ENCODE results near the gene EIF2AK2.
A peak's percentile ranks its signal among the peaks of the same experiment; 100 is the strongest.

Gene EIF2AK2

DNA sequence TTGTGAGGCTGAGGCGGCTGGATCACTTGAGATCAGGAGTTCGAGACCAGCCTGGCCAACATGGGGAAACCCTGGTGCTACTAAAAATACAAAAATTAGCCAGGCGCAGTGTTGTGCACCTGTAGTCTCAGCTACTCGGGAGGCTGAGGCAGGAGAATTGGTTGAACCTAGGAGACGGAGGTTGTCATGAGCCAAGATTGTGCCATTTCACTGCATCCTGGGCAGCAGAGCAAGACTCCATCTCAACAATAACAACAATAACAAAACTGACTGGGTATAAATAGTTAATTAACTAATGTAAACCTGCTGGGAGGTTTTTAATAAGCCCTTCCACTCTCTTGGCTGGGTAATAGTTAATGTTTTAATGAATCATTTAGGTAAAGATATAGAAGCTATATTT lies 23.9 kb upstream of the EIF2AK2 start:
- no peak for TF ChIP-seq CTCF (IDR thresholded peaks at IDR 0.05)

GRCh38 chr2:37180006-37180639 lies 23.3 kb upstream of the EIF2AK2 start:
- no peak for TF ChIP-seq CTCF (IDR thresholded peaks at IDR 0.05)

DNA sequence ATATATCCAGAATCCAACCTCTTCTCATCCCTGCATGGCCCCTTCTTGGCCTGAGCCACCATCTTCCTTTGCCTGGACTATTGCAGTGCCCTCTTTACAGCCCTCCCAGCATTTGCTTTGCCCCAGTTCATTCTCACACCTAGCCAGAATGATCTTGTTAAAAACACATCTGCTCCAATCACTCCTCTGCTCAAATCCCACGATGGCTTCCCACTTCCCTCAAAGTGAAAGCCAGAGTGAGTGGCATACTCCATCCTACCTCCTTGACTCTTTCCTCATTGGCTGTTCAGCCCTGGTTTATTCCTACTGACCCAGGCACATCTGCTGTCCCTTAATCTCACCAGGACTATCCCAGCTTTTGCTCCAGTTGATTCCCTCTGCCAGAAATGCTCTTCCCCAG lies 17.0 kb upstream of the EIF2AK2 start:
- TF ChIP-seq CTCF (IDR thresholded peaks at IDR 0.05) = no peak

- TF ChIP-seq CTCF (IDR thresholded peaks at IDR 0.05) = no peak
Measured at GRCh38 chr2:37171624-37171950, 14.8 kb upstream of the EIF2AK2 start.

DNA sequence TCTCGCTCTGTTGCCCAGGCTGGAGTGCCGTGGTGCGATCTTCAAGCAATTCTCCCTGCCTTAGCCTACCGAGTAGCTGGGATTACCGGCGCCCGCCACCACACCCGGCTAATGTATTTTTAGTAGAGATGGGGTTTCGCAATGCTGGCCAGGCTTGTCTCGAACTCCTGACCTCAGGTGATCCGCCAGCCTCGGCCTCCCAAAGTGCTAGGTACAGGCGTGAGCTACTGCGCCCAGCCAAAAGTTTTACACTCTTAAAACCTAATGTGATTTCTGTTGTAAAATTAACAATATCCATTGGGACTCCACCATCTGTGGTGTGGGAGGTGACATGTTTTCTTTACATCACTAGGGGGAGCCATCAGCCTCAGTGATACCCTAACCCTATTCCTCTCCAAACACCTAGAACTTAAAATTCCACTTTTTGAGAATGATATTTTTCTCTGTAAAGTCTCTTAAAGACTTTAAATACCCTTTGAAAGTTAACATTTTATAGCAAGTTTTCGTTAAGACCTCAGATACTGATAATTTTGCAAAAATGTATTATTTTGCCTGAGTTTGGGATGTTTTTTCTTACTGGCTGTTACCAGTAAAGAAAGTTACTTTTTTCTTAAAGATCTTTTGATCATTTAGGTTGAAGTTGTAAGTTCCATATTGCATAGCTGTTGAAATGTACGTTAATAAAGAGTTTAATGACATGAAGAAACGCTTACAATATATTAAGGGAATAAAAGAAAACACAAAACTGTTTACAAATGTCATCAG lies 11.6 kb upstream of the EIF2AK2 start:
- TF ChIP-seq CTCF (IDR thresholded peaks at IDR 0.05) = peak; percentile 71

DNA sequence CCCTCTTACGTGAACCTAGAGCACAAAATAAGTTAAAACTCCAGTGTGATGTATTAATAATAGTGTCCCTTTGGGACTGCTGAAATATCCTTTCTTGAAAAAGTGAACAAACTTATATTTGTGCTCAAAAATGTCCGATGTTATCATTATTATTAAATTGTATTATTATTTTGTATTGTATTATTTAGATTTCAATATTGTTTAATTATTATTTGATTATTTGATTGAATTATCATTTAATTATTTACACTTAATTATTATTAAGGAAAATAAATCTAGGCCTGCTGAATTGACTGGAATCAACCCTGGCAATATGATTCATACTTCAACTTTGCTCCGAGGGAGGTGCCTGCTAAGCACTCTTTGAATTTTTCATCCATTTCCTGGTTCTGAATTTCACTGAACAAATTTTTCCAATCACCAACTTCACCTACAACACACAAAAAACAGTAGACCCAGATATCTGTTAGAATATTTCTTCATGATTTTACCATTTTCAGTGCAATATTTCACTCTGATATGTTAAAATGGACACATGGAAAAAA lies 10.9 kb upstream of the EIF2AK2 start:
- TF ChIP-seq CTCF (IDR thresholded peaks at IDR 0.05) = no peak

- TF ChIP-seq CTCF (IDR thresholded peaks at IDR 0.05) = no peak
Measured at GRCh38 chr2:37164757-37165156, 8.0 kb upstream of the EIF2AK2 start.

Data from LNCAP (cell line).